HG02973 (cell line): ENCODE results near the gene EPS15.
"Not testable (repeated sequence)": the region's sequence is repeated elsewhere in the genome, so short reads cannot be mapped to it uniquely, and the experiment has no call there.

ENCODE experiments used
- ATAC-seq: cut with Tn5 transposase; IDR thresholded peaks from one replicate; pipeline ENCODE4 v1.9.1; 2021; ENCODE audit warnings: moderate library complexity; ENCODE audit not compliant: unreplicated experiment

EPS15 gene

DNA sequence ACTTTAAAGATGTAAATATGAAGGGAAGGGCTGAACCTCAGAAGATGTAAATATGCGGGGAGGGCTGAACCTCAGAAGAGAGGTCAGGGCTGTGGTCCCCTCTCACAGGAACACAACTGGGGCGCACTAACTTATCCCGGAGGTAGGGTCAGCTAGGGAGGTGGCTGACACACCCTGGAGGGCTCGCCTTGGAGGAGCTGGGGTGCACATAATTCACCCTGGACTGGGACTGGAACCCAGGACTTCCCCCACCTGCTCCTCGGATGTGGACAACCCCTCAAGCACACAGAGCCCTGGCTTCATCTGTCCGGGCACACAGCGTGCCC, 174.8 kb downstream of the EPS15 start:
- ATAC-seq: no peak

DNA sequence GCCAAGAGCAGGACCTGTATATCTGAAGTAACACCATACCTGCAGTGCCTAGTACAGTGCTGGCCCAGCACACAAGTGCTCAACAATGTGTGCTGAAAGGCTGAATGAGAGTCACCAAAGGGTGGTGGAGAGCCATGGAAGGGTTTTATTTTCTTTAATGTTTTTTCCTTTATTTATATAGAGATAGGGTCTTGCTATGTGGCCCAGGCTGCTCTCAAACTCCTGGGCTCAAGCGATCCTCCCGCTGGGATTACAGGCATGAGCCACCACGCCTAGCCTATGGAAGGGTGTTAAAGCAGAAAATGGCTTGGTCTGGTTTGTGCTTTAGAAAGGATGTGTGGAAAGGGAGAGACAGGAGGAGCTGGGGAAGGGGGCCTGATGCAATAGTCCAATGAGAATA, 175.4 kb downstream of the EPS15 start:
- ATAC-seq: no peak

DNA sequence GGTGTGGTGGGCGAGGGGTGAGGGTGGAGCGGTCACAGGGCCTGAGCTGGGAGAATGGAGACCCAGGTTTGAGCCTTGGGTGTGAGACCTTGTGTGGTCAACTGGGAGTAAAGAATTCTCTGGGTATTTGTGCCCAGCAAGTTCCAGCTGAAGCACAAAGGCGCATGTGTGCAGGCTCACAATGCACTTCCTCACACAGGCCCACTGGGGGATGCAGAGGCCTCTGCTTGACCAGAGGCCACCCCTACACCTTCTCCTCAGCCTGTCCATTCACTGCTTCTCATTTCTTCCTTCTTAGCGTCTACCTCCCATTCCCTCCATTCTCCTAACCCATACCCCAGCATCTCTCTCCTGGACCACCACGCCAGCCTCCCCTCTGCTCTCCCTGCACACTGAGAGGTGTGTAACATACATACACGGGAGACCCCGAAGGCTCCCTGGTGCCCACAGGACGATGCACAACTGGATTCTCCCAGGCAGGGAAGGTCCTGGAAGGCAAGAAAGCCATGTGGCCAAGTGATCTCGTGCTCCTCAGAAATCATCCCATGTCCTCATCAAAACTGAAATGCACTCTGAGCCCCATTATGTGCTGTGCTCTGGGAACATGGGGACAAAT, 176.4 kb downstream of the EPS15 start:
- no peak for ATAC-seq

DNA sequence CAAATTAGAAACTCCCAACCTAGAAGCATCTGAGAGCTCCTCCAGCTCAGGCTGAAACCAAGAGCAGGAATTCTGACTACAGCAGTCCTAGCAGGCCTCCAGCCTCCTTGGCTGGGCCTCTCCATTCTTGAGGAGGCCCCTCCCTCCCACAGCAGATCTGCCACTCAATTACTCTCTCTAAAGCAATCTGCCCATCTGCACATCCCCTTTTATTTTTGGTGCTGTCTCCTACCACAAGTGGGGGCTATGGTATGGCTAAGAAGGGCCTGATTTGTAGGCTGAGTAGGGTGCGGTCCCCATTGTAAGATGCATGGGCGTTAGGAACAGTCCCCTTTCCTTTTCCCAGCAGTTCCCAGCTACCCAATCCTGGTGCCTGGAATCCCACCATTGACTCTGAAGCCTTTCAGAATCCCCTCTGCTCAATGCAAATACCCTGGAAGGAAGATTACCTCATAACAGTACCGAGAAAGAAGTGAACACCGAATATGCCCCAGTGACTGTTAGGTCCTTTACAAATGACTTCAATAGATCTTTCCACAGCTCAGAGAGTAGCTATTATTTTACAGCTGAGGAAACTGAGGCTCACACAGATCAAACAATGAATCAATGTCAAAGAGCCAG, 177.1 kb downstream of the EPS15 start:
- peak; percentile 60 for ATAC-seq

DNA sequence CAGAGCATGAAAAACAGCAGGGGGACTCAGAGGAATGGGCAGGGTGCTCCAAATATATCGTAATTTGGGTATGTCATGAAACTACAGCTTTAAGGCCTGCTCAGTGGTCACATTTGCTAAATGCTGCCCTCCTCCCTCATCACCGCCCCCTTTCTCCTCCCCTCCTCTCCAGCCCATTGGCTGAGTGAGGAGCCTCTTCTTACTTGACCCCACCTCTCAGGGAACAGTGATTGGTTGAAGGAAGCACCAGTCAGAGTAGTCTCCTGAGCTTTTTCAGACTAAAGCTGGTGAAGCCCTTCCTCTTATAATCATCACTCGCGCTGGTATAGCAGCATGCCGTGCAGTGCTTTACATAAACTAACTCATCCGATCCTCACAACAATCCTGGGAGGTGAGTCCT, 178.7 kb downstream of the EPS15 start:
- no peak for ATAC-seq

DNA sequence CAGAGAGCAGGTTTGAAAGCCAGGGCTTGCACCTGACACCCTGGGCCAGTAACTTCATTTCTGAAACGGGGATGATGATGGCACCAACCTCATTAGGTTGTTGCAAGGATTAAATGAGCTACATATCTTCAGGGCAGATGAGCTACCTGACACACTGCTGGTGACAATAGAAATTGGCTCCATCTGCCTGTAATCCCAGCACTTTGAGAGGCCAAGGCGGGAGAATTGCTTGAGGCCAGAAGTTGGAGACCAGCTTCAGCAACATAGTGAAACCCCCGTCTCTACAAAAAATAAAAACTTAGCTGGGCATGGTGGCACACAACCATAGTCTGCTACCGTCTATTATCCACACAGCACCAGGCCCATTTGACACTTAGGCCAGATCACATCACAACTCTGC, 182.4 kb downstream of the EPS15 start:
- no peak for ATAC-seq

DNA sequence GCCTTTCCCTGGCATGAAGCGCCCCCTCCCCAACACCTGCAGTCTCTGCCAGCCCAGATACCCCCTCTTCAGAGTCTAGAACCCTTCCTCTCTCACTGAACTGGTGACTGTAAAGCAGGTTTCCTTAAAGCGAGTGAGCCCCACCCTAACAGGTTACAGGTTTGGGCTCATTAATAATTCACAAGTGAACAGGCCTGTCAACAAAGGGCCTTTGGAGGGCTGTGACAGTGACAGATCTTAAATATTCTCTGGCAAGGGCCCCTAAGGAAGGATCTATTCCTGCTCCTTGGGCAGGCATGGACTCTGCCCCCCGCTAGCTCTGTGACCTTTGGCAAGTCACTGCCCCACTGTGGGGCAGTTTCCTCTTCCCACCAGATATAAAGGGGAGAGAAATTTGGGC, 183.1 kb downstream of the EPS15 start:
- no peak for ATAC-seq

DNA sequence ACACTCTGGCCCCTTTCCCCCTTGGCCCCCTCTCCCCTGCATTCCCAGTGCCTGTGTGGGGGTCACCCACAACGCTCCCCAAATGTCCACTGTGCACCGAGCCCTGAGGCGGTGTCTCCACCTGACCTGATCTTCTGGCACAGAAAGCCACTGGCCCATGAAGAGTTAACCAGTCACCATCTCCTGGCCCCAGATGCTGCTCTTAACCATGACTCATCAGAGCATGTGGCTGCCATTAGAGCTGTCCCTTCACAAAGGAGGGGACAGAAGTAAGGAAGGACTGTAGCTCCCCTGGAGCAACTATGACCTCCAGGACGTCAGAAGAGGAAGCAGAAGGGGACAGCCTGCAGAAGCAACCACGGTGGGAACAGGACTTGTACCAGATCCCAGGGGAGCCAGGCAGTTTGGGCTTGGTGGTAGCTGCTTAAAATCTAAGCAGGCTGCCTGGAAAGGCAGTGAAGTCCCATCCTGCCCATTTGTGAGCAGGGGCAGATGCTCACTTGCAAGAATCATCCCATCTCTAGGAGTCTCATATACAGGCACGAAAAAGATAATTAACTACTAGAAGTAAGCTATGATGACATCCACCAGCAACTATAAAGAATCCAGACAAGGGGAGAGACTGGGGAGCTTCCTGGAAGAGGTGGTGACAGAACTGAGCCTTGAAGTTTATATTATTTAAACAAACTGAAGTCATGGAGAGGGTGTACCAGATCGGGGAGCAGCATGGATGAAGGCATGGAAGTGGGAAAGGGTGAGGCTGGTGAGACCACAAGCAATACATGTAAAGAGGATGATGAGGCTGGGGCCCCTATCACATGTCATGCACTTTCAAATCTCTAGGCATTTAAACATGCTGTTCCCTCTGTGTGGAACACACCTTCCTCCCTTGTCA, 187.6 kb downstream of the EPS15 start:
- peak; percentile 49 for ATAC-seq

DNA sequence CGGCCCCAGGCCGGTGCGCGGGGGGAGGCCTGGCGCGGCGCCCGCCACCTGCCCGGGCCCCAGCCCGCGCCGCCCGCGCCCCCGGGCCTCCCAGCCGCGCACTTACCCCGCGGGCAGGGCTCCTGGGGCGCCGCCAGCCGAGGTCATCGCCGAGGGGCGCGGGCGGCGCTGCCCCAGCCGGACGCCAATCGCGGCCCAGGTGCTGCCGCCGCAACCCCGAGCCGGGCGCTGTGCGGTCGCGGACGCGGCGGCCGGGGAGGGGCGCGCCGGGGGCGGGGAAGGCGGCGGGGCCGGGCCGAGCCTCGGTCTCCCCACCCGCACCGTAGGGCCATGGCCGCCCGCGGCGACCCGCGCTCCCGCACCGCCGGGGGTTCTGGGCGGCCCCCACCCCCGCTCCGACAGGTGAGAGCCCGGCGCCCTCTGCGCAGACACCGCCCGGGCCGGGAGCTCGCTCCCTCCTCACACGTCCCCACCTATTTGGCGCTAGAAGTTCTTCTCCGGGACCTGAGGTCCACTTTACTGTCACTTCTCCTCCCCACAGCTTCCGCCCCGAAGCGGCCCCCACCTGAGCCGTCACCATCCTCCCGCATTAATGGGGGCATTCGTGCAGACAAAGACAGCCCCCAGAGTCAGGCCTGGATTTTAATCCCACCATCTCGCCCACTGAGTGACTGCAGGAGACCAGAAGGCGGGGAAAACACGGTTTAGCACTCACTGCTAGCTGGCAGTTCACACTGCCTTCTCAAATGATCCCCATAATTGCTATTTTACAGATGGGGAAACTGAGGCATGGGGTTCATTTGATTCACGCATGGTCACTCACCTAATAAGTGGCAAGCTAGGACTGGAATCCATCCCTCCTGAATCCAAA, 188.5 kb downstream of the EPS15 start, which contains the start of gene TTC39A:
Gene TTC39A, minus strand, starts transcription at position 232 of the 871 bp plus-strand sequence. Its CDS starts 85 bp downstream, at position 147.
- ATAC-seq: no peak

DNA sequence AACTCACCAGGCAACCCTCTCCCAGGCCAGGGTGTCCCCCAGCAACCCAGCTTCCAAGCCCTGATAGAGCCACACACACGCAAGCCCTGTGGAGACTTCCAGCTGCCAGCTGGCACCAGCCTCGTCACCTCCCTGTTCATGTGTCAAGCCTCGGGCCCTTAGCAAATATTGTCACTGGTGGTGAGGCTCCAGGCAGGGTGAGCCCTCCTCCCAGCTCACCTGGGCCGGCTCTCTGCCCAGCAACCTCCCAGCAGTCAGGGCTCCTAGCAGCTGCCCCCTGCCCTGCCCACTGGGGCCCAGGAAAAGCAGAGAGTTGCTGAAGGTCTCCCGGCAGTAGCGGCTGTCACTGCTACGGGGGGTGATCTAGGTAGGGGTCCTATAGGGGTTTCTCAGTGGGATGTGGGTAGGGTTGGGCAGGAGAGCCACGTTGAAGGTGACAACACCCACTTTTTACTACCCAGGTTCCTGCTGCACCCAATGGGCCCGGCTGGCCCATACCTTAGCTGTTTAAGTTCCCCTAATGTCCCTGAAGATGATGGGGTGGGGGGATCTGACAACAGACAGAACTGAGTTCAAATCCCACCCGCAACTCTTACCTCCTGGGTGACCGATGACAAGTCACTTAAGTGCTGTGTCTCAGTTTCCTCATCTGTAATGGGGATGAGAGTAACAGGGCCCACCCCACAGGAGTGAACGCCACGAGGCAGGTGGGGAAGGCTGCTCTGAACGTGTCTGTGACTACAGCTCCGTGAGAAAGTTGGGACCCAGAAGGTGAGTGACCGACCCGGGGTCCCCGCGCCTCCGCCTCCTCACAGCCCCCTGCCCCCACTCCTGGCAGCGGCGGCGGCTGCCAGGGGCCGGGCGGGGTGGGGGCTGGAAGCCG, 189.4 kb downstream of the EPS15 start:
- no peak for ATAC-seq

DNA sequence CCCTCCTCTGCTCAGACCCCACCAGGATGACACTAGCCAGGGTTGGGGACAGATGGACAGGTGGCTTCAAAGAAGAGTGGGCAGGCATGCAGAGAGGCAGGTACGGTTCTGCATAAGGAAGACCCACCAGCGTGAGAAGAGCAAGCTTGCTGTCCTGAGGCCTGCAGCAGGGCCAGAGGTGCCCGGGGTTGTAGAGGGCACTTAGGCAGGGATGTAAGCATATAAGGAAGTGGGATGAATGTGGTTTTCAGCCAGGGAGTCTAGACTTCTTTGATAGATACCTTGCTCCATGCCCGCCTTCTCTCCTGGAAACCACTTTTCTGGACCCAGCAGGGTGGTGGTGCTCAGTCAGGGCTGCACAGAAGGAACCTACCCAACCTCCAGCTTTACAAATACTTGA, 190.1 kb downstream of the EPS15 start:
- ATAC-seq: no peak

DNA sequence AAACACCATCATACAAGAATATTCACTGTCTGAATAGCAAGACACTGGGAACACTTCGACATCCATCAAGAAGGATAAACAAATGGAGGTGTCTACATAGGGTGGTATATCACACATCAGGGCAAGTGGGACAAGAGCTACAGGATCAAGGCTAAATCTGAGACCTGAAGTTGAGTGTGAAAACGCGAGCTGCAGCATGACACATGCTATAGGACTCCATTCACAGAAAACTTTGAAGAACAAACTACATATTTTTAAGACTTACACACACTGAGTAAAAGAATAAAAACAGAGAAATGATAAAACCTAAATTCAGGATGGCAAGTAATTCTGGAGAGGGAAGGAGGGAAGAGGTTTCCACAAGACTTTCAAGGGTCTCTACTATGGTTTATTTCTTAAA, 190.8 kb downstream of the EPS15 start:
- no peak for ATAC-seq

DNA sequence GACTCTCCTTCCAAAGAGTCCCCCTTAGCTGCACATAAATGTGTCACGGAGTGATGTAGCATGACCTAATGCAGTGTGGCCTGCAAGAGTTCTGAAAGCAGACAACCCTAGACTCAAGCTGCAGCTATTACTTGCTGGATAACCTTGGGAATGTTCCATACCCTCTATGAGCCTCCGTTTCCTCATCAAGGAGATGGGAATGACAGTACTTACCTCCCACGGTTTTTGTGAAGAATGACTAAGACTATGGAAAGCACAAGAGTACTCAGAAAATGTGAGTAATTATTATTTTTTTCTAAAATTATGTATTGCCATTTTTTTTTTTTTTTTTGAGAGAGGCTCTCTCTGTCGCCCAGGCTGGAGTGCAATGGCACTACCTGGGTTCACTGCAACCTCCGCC, 191.7 kb downstream of the EPS15 start:
- ATAC-seq: no peak

DNA sequence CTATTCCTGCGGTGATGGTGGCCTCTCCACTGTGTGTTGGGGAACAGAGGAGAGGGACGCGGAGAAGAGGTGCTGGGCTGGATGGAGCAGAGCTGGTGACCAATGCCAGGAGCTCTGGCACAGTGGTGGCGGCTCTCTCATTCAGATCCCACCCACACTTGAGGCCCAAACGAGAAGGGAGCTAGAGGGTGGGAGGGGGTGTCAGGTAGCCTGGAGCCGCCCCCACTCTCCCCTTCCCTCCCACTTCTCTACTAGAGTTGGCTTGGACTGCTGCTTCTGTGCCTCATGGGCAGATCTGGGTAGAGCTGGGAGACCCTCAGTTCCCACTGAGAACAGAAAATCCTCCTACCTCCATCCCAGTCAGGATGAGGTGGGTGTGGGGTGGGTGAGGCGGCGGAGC, 192.2 kb downstream of the EPS15 start:
- ATAC-seq: no peak

DNA sequence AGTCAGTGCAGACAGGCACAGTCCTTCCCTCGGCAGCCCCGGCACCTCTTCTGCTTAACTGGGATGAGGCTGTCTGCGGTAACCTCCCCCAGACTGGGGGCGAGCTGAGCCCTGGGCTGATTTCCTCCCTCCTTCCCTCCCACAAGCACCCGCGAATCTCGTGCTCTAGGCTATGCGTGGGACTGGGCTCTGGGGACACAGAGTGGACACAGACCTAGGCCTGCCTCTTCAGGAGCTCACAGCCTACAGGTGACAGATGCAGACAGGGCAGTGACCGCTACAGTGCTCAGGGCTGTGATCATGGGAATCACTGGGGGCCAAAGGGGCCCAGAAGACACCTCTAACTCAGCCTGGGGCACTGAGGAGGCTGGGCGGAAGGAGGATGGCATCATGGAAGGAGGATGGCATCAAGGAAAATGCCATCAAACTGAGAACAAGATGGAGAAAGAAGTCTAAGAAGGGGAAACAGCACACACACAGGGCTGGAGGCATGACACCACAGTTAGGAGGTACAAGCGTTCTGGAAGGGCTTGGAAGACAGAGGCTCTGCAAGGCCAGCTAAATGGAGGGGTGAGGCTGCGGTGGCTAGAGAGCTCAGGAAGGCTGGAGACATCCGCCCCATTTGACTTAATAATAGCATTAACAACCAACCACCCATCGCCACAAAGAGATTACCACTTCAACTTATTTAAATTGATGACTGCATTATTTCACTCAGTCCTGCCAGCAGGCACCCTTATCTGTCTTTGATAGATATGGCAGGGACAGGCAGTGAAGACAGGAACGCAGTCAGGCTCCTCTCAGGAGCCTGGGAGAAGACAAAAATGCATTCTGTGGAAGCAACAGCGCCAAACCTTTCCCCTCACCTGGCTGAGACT, 192.9 kb downstream of the EPS15 start:
- no peak for ATAC-seq

DNA sequence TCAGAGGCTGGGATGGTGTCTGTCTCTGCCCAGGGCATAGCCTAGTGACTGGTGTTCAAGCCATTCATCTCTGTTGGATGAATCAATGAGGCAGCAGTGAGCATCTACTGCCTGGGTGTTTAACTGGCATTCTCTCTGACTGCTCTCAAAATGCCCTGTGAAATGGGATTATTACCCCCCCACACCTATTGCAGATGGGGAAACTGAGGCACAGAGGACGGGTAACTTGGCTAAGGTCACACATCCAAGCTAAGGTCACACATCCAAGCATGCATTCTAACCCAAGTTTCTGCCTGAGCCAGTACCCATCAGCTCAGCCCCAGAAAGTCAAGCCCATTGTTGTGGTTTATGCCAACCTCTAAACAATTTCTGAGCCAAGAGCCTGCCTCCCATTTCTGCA, 193.7 kb downstream of the EPS15 start:
- no peak for ATAC-seq

DNA sequence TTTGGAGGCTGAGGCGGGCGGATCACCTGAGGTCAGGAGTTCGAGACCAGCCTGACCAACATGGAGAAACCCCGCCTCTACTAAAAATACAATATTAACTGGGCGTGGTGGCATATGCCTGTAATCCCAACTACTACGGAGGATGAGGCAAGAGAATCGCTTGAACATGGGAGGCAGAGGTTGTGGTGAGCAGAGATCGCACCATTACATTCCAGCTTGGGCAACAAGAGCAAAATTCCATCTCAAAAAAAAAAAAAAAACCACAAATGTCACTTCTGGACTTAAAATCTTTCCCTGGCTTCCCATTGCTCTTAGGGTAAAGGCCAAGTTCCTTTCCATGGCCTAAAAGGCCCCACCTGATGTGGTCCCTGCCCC, 194.1 kb downstream of the EPS15 start:
- ATAC-seq: not testable (repeated sequence)

DNA sequence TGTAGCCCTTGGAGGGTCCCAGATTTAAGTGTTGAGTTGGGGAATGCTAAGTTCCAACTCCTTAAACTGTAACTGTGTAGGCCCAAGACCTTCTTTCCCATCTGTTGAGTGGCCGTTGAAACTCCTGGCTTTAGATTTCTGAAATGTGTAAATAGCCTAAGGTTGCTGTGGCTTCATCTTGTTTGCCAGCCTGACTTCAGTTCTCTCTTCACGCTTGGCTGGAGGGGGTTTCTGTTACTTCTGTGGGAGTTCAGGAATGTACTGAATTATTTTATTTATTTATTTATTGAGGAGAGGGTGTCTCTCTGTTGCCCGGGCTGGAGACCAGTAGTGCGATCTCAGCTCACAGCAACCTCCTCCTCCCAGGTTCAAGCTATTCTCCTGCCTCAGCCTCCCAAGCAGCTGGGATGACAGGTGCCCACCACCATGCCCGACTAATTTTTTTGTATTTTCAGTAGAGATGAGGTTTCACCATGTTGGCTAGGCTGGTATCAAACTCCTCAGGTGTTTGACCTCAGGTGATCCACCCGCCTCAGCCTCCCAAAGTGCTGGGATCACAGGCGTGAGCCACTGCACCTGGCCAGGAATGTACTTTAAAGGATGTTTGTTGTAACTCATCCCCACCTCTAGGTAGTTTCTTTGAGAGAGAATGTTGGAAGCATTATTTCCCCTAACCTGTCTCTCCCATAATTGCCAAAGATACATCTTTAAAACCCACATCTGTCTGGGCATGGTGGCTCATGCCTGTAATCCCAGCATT, 194.6 kb downstream of the EPS15 start:
- no peak for ATAC-seq

DNA sequence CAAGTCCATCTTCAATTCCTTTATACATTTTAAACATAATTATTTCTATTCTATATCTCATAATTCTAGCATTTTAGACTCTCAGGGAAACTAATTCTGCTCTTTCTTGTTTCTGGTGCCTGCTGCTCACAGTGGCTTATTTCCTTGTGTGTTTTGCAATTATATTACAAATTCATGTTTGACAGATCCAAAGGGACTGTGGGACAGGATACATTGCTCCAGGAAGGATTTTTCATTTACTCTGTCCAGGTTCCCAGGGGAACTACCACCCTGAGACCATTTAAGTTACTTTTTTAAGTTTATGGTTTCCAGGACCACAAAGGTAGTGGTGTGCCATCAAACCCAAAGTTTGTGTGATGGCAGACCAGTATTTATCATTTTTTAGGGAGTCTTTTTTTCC, 195.3 kb downstream of the EPS15 start:
- no peak for ATAC-seq
